ENCODE results near the gene ARHGEF1. TPM values are rescaled to one million over a fixed set of nuclear protein-coding genes. Genes with fewer than 3 reads are reported as not detected.

Gene ARHGEF1
- total and polyA plus RNA-seq, 3 donors from 2014 or later, result 33.2 to 56.3 (median 51.2) TPM

DNA sequence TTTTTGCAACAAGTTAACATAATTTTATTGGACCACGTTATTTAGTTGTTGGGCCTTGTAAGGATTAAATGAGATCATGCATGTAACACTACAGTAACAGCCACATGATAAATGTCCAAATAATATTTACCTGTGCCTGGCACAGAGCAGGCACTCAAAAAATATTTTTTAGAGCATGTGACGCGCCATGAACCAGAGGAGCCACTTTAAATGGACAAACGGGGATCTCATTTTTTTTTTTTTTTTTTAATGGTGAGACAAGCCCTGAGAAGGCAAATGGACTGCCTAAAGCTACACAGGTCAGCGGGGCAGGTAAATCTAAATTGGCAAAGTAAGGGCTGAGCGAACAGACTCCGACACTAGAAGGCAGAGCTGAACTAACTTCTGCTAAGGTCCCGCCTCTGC lies 23.8 kb upstream of the ARHGEF1 start:
- no peaks in the 10 kb centered on the region for H3K9me3 ChIP-seq
- no peak for TF ChIP-seq POLR2A (IDR thresholded peaks at IDR 0.05)
- TF ChIP-seq, protein P1, sequence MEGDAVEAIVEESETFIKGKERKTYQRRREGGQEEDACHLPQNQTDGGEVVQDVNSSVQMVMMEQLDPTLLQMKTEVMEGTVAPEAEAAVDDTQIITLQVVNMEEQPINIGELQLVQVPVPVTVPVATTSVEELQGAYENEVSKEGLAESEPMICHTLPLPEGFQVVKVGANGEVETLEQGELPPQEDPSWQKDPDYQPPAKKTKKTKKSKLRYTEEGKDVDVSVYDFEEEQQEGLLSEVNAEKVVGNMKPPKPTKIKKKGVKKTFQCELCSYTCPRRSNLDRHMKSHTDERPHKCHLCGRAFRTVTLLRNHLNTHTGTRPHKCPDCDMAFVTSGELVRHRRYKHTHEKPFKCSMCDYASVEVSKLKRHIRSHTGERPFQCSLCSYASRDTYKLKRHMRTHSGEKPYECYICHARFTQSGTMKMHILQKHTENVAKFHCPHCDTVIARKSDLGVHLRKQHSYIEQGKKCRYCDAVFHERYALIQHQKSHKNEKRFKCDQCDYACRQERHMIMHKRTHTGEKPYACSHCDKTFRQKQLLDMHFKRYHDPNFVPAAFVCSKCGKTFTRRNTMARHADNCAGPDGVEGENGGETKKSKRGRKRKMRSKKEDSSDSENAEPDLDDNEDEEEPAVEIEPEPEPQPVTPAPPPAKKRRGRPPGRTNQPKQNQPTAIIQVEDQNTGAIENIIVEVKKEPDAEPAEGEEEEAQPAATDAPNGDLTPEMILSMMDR (IDR thresholded peaks at IDR 0.05), result no peak
- peaks cover 20% of the 10 kb centered on the region for H3K4me1 ChIP-seq
- H3K27me3 ChIP-seq, result no peaks in the 10 kb centered on the region
- no peaks in the 10 kb centered on the region for H3K36me3 ChIP-seq (ENCODE audit: low read depth, missing control alignments)
- no peak for DNase-seq
- intact Hi-C loops (cut with DNase I; ENCODE audit: low total_unique reads), result no loop called here
- WGBS, 2 donors, result 4% methylated on average over 8 of the region's 8 CpGs
- peak overlapping the region in 1 of 2 donors; percentile 94 for H3K27ac ChIP-seq
- peak overlapping the region; percentile 79 to 99 for H3K4me3 ChIP-seq

DNA sequence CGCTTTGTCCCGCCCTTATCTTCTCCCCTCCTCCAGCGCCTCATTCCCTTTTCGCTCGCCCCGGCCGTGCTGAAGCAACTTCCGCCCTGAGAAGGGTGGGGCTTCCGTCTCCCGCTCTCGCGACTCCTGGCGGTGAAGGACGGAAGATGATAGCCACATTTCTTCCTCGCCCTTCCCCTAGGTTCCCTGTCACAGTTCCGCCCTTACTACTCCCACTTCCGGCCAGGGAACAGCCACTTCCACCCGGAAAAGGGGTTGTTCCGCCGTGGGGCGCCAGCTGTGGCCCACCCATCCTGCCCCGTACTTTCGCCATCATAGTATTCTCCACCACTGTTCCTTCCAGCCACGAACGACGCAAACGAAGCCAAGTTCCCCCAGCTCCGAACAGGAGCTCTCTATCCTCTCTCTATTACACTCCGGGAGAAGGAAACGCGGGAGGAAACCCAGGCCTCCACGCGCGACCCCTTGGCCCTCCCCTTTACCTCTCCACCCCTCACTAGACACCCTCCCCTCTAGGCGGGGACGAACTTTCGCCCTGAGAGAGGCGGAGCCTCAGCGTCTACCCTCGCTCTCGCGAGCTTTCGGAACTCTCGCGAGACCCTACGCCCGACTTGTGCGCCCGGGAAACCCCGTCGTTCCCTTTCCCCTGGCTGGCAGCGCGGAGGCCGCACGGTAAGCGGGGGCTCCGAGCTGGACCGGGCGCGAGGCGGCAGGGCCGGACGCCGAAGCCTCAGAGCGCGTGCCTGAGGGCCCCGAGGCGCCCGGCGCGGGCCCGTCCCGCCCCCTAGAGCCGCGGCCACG lies 23.2 kb upstream of the ARHGEF1 start, which contains the start of gene RPS19:
TSS of gene RPS19 (plus strand) at position 638 of the 801 bp plus-strand sequence. CDS start 520 bp downstream, outside the sequence.
- H3K4me3 ChIP-seq, result peak within 1 kb of the TSS; percentile 79 to 99
- H3K27ac ChIP-seq, result peak within 1 kb of the TSS; percentile 78 to 94
- peaks cover 20% of the 10 kb centered on the region for H3K4me1 ChIP-seq
- H3K27me3 ChIP-seq, result no peaks in the 10 kb centered on the region
- intact Hi-C loops (cut with DNase I; ENCODE audit: low total_unique reads), result no loop called here
- no peaks in the 10 kb centered on the region for H3K9me3 ChIP-seq
- 1% methylated on average over 34 to 53 of the region's 76 CpGs for WGBS, 2 donors
- DNase-seq, result peak; percentile 99
- TF ChIP-seq, protein P1 (IDR thresholded peaks at IDR 0.05), result peak; percentile 60 to 87 (median 78)
- no peak for TF ChIP-seq POLR2A (IDR thresholded peaks at IDR 0.05)
- H3K36me3 ChIP-seq (ENCODE audit: low read depth, missing control alignments), result no peaks in the 10 kb centered on the region

DNA sequence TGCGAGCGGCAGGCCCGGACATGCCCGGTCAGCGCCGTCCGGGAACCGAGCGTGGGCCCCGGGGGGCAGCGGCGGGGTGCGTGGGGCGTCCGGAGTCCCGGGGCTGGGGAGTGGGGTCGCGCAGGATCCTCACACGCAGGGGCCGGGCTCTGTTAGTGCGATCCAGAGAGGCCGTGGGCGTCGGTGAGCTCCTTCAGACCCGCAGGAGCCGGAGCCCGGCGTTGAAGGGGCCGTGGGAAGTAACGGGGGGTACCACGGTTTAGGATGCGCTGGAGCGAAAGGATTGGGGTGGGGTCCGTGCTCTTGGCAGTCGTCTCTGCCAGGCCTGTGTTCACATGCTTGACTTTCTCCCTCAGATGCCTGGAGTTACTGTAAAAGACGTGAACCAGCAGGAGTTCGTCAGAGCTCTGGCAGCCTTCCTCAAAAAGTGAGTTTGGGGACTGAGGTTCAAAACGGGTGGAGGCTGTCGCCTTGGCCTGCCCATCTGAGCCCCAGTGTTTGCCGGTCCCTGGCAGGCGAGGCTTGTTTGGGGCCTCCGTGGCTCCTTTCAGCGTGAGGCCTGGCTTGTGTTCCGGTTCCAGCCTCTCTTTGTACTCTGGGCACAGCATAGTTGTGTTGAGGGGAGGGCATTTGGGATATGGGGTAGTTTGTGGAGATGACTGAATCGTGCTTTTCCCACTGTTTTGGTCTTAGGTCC lies 22.4 kb upstream of the ARHGEF1 start:
- Histone ChIP-seq H3K36me3 (ENCODE audit: low read depth, missing control alignments) (no peaks in the 10 kb centered on the region), H3K4me3 (peak overlapping the region; percentile 79 to 99), H3K4me1 (peaks cover 20% of the 10 kb centered on the region), H3K27me3 (no peaks in the 10 kb centered on the region), H3K9me3 (no peaks in the 10 kb centered on the region), H3K27ac (peak overlapping the region; percentile 78 to 94)
- TF ChIP-seq POLR2A (IDR thresholded peaks at IDR 0.05), result no peak
- TF ChIP-seq, protein P1 (IDR thresholded peaks at IDR 0.05), result no peak
- DNase-seq, result no peak
- WGBS, 2 donors, result 0% methylated on average over 26 to 44 of the region's 45 CpGs
- intact Hi-C loops (cut with DNase I; ENCODE audit: low total_unique reads), result no loop called here

DNA sequence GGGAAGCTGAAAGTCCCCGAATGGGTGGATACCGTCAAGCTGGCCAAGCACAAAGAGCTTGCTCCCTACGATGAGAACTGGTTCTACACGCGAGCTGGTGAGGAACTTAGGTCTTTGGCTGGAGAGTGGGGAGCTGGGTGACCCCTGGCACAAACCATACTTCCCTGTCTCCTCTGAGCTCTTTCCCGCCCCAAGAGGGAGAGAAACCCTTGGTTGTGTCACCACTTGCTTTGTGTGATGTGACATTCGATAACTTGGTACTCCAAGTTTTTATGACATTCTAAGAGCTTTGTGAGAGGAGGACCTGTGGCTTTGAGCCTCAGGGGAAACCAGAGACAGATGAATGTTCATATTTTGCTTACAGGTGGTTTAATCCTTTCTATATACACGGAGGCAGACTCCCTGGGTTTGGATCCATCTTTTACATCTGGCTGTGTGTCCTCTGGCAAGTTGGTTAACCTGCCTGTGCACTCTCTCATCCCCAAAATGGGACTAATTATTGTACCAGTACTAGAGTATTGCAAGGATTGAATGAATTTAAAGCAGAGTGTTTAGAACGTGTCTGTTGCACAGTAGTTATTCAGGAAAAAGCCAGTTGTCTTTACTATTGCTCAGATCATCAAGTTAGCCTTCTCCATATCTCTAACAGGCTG lies 21.7 kb upstream of the ARHGEF1 start:
- Histone ChIP-seq H3K4me3 (peak overlapping the region; percentile 79 to 99), H3K4me1 (peaks cover 20% of the 10 kb centered on the region), H3K27me3 (no peaks in the 10 kb centered on the region), H3K36me3 (ENCODE audit: low read depth, missing control alignments) (no peaks in the 10 kb centered on the region), H3K27ac (peak overlapping the region; percentile 78 to 94), H3K9me3 (no peaks in the 10 kb centered on the region)
- no peak for TF ChIP-seq POLR2A (IDR thresholded peaks at IDR 0.05)
- TF ChIP-seq, protein P1 (IDR thresholded peaks at IDR 0.05), result no peak
- WGBS, 2 donors, result 20 to 24% methylated on average over 9 of the region's 9 CpGs
- no peak for DNase-seq
- intact Hi-C loops (cut with DNase I; ENCODE audit: low total_unique reads), result no loop called here

Measured in testis (tissue), 3 donors.